Measurements from ENCODE around the gene VPS37D.

Gene VPS37D

GRCh38 chr7:73721377-73721817, 53.8 kb downstream of the VPS37D start:
- Histone ChIP-seq H3K9me3 (ENCODE audit: low read depth, low read length) (no peaks in the 10 kb centered on the region), H3K27ac (no peak overlapping the region), H3K9ac (ENCODE audit: insufficient read length) (no peak overlapping the region), H3K36me3 (ENCODE audit: insufficient read depth, low read length) (no peaks in the 10 kb centered on the region), H3K4me3 (no peak overlapping the region)
- DNase-seq (ENCODE audit: low read depth, low spot score) = no peak
- no peak for TF ChIP-seq FOXP2 (optimal IDR thresholded peaks at IDR 0.05; ENCODE audit: control extremely low read depth, extremely low read length, insufficient read depth)
- no peak for TF ChIP-seq POLR2AphosphoS5 (IDR thresholded peaks at IDR 0.05; ENCODE audit: borderline replicate concordance, low read depth, low read length)
- TF ChIP-seq EZH2 (IDR thresholded peaks at IDR 0.05) = no peak
